Astrocyte of the hippocampus (primary cell): Measurements from ENCODE around the gene PKNOX2.
A peak's percentile ranks its signal among the peaks of the same experiment; 100 is the strongest.

Experiments used
- DNase-seq: peaks from one replicate; pipeline ENCODE4 v3.0.0; 2011; ENCODE audit warnings: low read depth, low spot score

PKNOX2 gene

GRCh38 chr11:125154378-125155099 lies 10.0 kb upstream of the PKNOX2 start:
- DNase-seq = no peak

GRCh38 chr11:125155100-125155444 lies 9.5 kb upstream of the PKNOX2 start:
- DNase-seq = no peak

- DNase-seq = no peak
Measured at GRCh38 chr11:125155767-125156166, 8.8 kb upstream of the PKNOX2 start.

GRCh38 chr11:125156346-125157117 lies 8.0 kb upstream of the PKNOX2 start:
- peak; percentile 23 for DNase-seq

GRCh38 chr11:125157118-125157733 lies 7.3 kb upstream of the PKNOX2 start:
- no peak for DNase-seq

GRCh38 chr11:125157953-125158680 lies 6.4 kb upstream of the PKNOX2 start:
- DNase-seq = no peak

GRCh38 chr11:125162743-125163142 lies 1.8 kb upstream of the PKNOX2 start:
- no peak for DNase-seq

GRCh38 chr11:125163431-125164063 lies 1.0 kb upstream of the PKNOX2 start:
- DNase-seq = no peak

- DNase-seq = no peak
Measured at GRCh38 chr11:125164091-125164421, 495 bp upstream of the PKNOX2 start.

GRCh38 chr11:125165111-125165842 lies 726 bp downstream of the PKNOX2 start:
- peak; percentile 77 for DNase-seq

- peak; percentile 63 for DNase-seq
Measured at GRCh38 chr11:125165843-125166763, 1.6 kb downstream of the PKNOX2 start.

- DNase-seq = no peak
Measured at GRCh38 chr11:125166764-125167291, 2.3 kb downstream of the PKNOX2 start.

- peak; percentile 79 for DNase-seq
Measured at GRCh38 chr11:125167292-125167953, 2.9 kb downstream of the PKNOX2 start.

GRCh38 chr11:125167954-125168835 lies 3.6 kb downstream of the PKNOX2 start:
- peak; percentile 82 for DNase-seq

GRCh38 chr11:125168918-125169456 lies 4.4 kb downstream of the PKNOX2 start:
- no peak for DNase-seq

- DNase-seq = no peak
Measured at GRCh38 chr11:125170001-125170509, 5.5 kb downstream of the PKNOX2 start.

GRCh38 chr11:125170510-125171031 lies 6.0 kb downstream of the PKNOX2 start:
- peak; percentile 59 for DNase-seq
